ENCODE data around the gene CCDC197.

CCDC197 gene

DNA sequence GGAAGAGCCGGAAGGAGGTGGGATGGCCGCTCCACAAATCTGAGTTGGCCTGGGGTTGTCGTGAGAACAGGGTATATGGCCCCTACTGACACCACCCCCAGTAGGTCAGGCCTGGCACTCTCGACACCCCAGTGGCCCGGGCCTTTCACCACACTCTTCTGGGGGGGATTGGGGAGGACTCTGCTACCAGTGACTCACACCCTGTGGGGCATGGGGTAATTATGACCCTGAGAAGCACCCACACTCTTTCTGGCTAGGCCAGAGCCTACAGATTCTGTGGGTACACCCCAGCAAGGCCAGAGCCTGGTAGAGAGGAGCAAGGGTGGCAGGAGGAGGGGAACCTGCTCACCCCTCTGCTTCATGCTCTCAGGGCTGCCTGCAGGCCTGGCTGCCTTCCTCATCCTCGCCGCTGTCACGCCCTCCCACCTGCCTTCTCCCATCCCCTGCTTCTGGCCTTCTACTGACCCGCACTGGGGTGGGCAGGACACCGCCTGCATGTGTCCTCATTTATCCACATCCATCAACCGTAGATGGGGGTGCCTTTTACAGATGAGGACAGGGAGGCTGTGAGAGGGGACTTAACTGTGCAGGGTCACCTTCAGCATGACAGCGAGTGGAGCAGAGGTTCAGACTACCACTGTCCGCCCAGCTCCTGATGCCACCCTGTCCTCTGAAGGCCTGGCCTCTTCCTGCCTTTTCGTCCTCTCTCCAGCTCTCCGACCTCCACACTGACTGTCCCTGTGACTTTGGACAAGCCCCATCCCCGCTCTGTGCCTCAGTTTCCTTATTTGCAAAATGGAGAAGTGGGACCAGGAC is 39.1 kb upstream of the CCDC197 start:
- TF ChIP-seq, protein P1, sequence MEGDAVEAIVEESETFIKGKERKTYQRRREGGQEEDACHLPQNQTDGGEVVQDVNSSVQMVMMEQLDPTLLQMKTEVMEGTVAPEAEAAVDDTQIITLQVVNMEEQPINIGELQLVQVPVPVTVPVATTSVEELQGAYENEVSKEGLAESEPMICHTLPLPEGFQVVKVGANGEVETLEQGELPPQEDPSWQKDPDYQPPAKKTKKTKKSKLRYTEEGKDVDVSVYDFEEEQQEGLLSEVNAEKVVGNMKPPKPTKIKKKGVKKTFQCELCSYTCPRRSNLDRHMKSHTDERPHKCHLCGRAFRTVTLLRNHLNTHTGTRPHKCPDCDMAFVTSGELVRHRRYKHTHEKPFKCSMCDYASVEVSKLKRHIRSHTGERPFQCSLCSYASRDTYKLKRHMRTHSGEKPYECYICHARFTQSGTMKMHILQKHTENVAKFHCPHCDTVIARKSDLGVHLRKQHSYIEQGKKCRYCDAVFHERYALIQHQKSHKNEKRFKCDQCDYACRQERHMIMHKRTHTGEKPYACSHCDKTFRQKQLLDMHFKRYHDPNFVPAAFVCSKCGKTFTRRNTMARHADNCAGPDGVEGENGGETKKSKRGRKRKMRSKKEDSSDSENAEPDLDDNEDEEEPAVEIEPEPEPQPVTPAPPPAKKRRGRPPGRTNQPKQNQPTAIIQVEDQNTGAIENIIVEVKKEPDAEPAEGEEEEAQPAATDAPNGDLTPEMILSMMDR (conservative IDR thresholded peaks at IDR 0.05; ENCODE audit: control insufficient read depth, insufficient read depth, low read depth, low read length), result no peak
- no peak overlapping the region for H3K4me3 ChIP-seq (ENCODE audit: control insufficient read depth, low read depth, low read length)
- DNase-seq (ENCODE audit: low read depth), result no peak

DNA sequence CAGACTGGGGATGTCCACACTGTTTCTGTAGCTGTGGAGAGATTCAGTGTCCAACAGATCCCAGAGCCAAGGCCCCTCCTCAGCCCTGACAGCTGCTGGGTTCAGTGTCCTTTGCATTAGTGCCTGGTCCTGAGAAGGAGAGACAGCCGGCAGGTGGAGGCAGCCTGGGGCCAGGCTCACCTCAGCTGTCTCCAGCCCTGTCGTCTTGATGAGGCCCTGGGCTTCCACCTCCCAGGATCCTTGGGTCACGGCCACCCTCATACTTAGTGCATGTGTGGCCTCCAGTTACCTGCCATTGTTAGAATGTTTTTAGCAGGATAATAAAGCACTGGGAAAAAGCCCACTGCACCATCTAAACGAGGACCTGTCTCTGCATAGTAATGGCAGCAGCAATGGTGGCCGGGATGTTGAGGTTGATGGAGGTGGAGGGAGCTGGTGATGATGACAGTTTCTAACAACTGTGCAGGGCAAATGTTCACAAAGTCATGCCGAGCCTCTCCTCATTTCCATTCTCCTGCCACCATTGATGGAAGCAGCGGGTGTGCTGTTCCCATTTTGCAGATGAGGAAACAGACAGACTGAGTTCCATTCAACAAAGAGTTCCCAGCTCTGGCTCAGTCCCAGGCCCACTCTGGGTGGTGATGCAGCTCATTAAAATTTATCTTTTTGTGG is 38.4 kb upstream of the CCDC197 start:
- H3K4me3 ChIP-seq (ENCODE audit: control insufficient read depth, low read depth, low read length), result no peak overlapping the region
- TF ChIP-seq, protein P1 (conservative IDR thresholded peaks at IDR 0.05; ENCODE audit: control insufficient read depth, insufficient read depth, low read depth, low read length), result no peak

DNA sequence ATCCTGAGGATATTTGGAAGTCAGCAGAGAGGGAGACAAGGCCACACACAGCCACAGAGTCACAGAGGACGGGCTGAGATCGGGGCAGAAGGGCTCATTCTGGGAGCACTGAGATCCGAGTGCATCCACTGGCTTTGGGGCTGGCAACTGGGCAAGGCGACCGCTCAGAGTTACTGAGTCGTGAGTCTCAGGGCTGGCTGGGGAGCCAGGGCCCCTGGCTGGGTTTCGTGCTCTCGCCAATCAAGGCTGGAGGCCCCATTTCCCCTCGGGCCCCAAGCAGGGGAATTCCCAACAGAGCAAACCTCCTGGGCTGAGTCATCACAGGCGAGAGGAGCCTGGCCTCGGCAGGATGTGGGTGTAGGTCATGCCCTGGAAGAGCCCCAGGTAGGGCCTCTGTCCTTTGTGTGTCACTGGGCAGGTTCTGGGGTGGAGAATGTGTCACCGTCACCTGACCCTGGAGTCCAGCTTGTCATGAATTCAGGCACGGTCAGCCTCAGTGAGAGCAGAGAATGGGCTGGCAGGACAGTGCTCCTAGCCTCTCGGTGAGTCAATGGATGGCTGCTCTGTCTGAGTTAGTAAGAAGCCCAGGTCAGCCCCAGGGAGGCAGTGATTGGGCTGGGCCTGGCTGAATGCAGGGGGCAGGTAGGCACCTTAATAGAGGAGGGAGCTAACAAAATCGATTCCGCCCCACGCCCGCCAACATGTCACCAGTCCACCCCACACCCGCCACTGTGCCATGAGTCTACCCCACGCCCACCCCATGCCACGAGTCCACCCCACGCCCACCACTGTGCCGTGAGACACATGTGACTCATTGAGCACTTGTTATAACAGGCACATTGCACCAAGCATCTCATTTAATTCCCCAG is 37.6 kb upstream of the CCDC197 start:
- H3K4me3 ChIP-seq (ENCODE audit: control insufficient read depth, low read depth, low read length), result no peak overlapping the region
- peak; percentile 83 for DNase-seq (ENCODE audit: low read depth)
- TF ChIP-seq, protein P1 (conservative IDR thresholded peaks at IDR 0.05; ENCODE audit: control insufficient read depth, insufficient read depth, low read depth, low read length), result no peak

More for the DNA sequence above, 38.4 kb upstream of the CCDC197 start:
- peak; percentile 3 for DNase-seq (ENCODE audit: low read depth)

DNA sequence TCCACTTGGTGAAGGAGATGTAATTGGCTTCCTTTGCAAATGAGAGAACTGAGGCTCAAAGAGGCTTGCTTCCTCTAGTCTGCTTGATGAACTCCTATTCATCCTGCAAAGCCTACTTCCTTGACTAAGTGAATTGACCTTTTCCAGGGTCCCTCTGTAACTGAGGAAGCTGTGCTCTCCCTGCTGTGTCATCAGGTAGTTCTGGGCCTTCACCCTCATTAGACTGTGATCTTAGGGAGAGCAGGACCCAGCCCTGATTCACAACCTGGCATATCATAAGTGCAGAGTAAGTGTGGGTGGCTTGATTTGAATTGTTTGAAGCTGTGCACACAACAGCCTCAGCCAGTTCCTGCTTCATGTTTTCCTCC is 37.0 kb upstream of the CCDC197 start:
- H3K4me3 ChIP-seq (ENCODE audit: control insufficient read depth, low read depth, low read length), result no peak overlapping the region
- TF ChIP-seq, protein P1 (conservative IDR thresholded peaks at IDR 0.05; ENCODE audit: control insufficient read depth, insufficient read depth, low read depth, low read length), result no peak
- DNase-seq (ENCODE audit: low read depth), result no peak

DNA sequence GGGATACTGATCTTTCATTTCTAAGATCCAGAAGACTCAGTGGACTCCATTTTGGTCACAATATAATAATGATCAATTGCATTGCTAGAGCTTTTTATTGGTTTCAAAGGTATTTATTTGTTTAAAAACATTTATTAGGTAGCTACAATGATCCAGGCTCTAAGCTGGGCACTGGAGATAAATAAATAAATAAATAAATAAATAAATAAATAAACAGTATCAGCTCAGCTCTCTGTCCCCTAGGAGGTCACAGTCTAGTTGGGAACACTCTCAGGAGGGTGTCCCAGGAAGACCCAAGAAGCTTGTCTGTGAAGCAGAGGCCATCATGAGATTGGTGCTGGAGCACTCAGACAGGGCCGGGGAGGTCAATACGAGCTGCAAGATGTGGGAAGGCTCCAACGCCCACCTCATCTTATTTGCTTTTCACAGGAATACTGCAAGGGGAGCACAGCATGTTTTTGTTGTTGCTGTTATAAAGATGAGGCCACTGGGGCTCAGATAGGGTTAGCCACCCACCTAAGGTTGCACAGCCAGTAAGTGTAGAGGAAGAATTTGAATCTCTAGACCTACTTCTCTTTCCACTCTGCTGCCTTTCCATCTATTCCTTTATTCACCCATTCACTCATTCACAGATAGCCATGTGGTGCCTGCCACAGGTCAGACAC is 36.2 kb upstream of the CCDC197 start:
- TF ChIP-seq, protein P1 (conservative IDR thresholded peaks at IDR 0.05; ENCODE audit: control insufficient read depth, insufficient read depth, low read depth, low read length), result no peak
- H3K4me3 ChIP-seq (ENCODE audit: control insufficient read depth, low read depth, low read length), result no peak overlapping the region
- DNase-seq (ENCODE audit: low read depth), result no peak

DNA sequence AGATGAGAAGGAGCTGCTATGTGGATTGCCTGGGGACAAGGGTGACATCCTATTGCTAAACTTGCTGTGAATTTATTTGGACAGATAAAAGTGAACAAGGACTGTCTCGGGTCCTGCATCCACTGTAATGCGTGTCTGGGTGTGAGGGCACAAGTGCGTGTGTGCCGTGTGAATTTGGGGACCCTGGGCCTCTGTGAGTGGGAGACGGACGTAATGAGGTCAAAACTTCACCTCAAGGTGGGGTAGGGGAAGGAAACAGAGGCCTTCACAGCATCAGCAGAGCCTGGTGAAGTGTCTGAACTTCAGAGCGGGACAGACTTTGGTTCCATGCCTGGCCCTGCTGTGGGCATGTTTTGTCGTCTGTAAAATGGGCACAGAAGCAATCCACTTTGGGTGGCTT is 35.5 kb upstream of the CCDC197 start:
- H3K4me3 ChIP-seq (ENCODE audit: control insufficient read depth, low read depth, low read length), result no peak overlapping the region
- TF ChIP-seq, protein P1 (conservative IDR thresholded peaks at IDR 0.05; ENCODE audit: control insufficient read depth, insufficient read depth, low read depth, low read length), result no peak
- DNase-seq (ENCODE audit: low read depth), result no peak

Data from fibroblast of mammary gland (primary cell).